Activated CD8-positive, alpha-beta T cell treated with anti-CD3 and anti-CD28 coated beads, Interleukin-2, amount 10 ng/mL, durations not matched to agents 7 days and 5 days (primary cell): Measurements from ENCODE around the gene EPPIN. TPM values are rescaled to one million over a fixed set of nuclear protein-coding genes. Genes with fewer than 3 reads are reported as not detected.

Experiments used
- ATAC-seq: fragments of 150-1000 bp; cut with Tn5 transposase; one replicate; pipeline ENCODE4 v1.10.0; 2021; ENCODE audit warnings: moderate library complexity
- CTCF ChIA-PET: fragments of 350-600 bp; sonication (Branson Sonifier 250); formaldehyde crosslinking; loops from one replicate; lab custom pipeline; 2021; ENCODE audit warnings: antibody characterized with exemption; lab: Charles Lee
- POLR2A ChIA-PET: fragments of 350-600 bp; sonication (Branson Sonifier 250); formaldehyde crosslinking; loops from one replicate; lab custom pipeline; 2021; ENCODE audit warnings: antibody characterized with exemption; lab: Charles Lee
- DNase-seq: peaks from one replicate; pipeline ENCODE4 v3.0.0-alpha.2; 2020
- H3K27ac Mint-ChIP-seq: one replicate; pipeline ENCODE4 v1.8.0; 2021; ENCODE audit warnings: mild to moderate bottlenecking, mixed read lengths
- H3K27me3 Mint-ChIP-seq: one replicate; pipeline ENCODE4 v1.8.0; 2021; ENCODE audit warnings: low read depth, mixed read lengths
- H3K36me3 Mint-ChIP-seq: one replicate; pipeline ENCODE4 v1.8.0; 2021; ENCODE audit warnings: low read depth, mixed read lengths
- H3K4me1 Mint-ChIP-seq: one replicate; pipeline ENCODE4 v1.8.0; 2021; ENCODE audit warnings: low read depth, mixed read lengths
- H3K4me3 Mint-ChIP-seq: one replicate; pipeline ENCODE4 v1.8.0; 2021; ENCODE audit warnings: mild to moderate bottlenecking, mixed read lengths
- H3K9me3 Mint-ChIP-seq: one replicate; pipeline ENCODE4 v1.8.0; 2022; ENCODE audit warnings: mixed read lengths; ENCODE audit not compliant: insufficient read depth
- total RNA-seq, 2 experiments: library from RNA; stranded (reverse); gene quantifications; one replicate each; pipeline ENCODE4 v1.2.3, GENCODE V29; 2021

EPPIN gene
- total RNA-seq, 2 experiments from 2014 or later: not detected

DNA sequence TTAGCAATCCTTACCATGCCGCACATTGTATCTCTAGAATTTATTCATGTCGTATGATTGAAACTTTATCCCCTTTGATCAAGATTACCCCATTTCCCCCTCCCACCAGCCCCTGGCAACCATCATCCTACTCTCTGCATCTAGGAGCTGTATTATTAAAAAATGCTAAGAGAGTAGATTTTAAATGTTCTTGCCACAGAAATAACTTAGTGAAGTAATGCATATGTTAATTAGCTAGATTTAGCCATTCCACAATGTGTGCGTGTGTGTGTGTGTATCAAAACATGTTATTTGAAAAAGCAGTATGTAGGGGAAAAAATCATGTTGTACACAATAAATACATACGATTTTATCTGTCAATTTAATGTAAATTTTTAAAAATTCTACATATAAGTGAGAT, 19.9 kb downstream of the EPPIN start:
- DNase-seq (no peak), ATAC-seq (no peak)
- POLR2A ChIA-PET: no interaction called here
- Mint-ChIP-seq H3K27ac (no peak overlapping the region), H3K36me3 (no peaks in the 10 kb centered on the region), H3K4me3 (no peak overlapping the region), H3K27me3 (peaks cover 33% of the 10 kb centered on the region), H3K9me3 (no peaks in the 10 kb centered on the region), H3K4me1 (no peaks in the 10 kb centered on the region)
- CTCF ChIA-PET: no interaction called here

DNA sequence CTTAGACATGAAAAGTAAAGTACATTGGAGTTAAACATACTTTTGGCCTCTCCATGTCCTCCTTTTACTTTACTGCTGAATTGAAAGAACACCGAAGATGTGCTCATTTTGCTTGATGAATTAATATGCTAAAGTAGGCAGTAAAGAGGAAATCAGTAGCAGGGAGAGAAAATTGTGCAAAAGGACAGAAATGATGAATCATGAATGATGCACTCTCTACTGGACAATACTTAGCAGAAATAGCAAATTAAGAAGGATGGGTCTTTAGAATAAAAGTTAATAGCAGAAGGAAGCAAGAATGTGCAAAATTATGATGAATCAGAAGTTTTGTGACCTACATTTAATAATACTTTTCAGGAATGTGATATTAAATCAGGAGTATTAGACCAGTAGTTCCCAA, 23.4 kb downstream of the EPPIN start:
- Mint-ChIP-seq H3K4me1 (no peaks in the 10 kb centered on the region), H3K4me3 (no peak overlapping the region), H3K36me3 (no peaks in the 10 kb centered on the region), H3K9me3 (no peaks in the 10 kb centered on the region), H3K27ac (no peak overlapping the region), H3K27me3 (peaks cover 33% of the 10 kb centered on the region)
- ATAC-seq (no peak), DNase-seq (no peak)
- CTCF ChIA-PET: no interaction called here
- POLR2A ChIA-PET: no interaction called here

DNA sequence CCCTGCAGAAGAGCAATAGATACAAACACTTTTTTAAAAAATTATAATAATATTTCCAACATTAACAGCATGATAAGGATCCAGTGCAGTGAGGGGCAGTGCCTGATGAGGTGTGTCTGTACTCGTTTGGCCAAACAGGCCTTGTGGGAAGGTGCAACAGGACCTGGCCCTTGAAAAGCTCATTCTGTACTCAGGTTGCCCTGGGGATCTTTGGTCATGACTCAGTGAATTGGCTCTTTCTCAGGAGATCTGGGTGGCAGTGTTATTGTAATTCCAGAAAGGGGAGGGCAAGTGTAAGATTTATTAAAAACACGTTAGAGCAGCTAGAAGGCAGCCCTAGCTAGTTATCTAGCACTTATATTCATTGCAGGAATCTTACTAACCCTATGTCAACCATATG, 28.9 kb downstream of the EPPIN start:
- Mint-ChIP-seq H3K4me3 (no peak overlapping the region), H3K4me1 (no peaks in the 10 kb centered on the region), H3K27ac (no peak overlapping the region), H3K9me3 (no peaks in the 10 kb centered on the region), H3K36me3 (no peaks in the 10 kb centered on the region), H3K27me3 (peaks cover 24% of the 10 kb centered on the region)
- ChIA-PET POLR2A (no interaction called here), CTCF (interaction anchor here (0.6 to 1.0 kb wide), 2 partner anchors 253 to 255 kb away, joined by 3 read pairs; no protein-coding TSS in a partner anchor)
- DNase-seq (no peak), ATAC-seq (no peak)

DNA sequence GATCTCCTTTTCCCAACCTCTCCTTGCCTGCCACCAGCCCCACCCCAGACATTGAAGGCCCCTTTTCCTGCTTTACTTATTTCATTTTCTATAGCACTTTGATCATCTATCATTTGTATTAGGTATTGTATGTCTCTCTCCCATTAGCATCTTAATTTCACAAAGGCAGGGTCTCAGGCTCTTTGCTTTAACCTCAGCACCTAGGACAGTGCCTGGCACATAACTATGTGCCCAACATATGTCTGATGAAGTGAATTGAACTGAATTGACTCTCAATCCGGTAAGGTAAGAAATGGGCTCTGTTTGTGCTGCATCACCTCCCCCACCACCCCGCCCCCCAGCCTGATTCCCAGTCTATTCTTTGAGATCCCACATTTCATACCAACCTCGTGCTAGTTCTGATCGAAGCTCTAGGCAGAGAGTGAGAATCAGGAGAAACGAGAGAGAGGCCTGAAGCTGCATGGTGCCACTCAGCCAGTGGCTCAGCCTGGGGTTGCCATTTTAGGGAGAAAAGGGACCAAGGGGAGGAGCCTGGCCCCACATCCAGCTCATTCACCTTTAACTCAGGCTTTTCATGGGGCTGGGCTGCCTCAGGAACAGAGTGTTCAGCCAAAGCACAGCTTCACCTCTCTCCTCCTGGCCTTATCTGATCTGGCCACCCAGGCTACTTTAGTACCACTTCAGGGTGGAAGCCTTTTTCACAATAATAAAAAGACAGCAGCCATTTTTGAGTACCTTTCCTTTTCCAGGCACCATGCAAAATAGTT, 31.9 kb downstream of the EPPIN start, which contains the start of gene SPINT3:
TSS of gene SPINT3 (minus strand) at position 476 of the 767 bp plus-strand sequence. CDS start at position 462, 14 bp downstream.
- Mint-ChIP-seq H3K27me3 (peaks cover 17% of the 10 kb centered on the region), H3K9me3 (no peaks in the 10 kb centered on the region), H3K4me1 (no peaks in the 10 kb centered on the region), H3K36me3 (no peaks in the 10 kb centered on the region), H3K4me3 (no peak within 1 kb of the TSS), H3K27ac (no peak within 1 kb of the TSS)
- ATAC-seq (no peak), DNase-seq (no peak)
- CTCF ChIA-PET: no interaction called here
- POLR2A ChIA-PET: no interaction called here

DNA sequence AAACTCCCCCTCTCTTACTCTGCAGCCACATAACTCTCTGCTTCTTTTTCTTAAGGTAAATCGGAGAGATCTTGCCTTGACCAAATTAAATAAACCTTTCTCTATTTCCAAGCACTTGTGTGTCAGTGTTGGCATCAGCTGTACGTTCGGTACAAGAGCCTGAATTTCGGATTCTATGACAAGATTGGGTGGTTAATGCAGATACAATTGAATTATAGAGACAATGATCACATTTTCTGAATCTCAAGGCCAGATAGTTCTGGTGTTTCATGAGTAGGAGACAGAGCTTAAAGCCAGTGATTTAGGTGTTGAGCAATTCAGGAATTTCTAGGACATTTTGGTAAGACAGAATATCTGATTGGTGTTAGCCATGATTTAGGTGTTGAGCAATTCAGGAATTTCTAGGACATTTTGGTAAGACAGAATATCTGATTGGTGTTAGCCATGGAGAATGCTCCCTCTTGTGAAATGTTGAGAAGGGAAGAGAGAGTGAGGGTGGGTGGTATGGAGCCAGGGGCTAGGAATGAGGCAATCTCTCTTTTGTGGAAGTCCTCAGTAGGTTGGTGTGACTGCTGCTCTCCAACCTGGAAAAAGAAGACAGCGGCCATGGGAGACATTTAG, 36.8 kb downstream of the EPPIN start:
- H3K4me1 Mint-ChIP-seq: peaks cover 3% of the 10 kb centered on the region
- DNase-seq: no peak
- CTCF ChIA-PET: interaction anchor here (1.2 kb wide), 1 partner anchor 136 kb away, joined by 3 read pairs; no protein-coding TSS in a partner anchor
- no peaks in the 10 kb centered on the region for H3K9me3 Mint-ChIP-seq
- no peak overlapping the region for H3K4me3 Mint-ChIP-seq
- ATAC-seq: no peak
- no peaks in the 10 kb centered on the region for H3K36me3 Mint-ChIP-seq
- H3K27ac Mint-ChIP-seq: no peak overlapping the region
- peaks cover 22% of the 10 kb centered on the region for H3K27me3 Mint-ChIP-seq
- POLR2A ChIA-PET: no interaction called here

DNA sequence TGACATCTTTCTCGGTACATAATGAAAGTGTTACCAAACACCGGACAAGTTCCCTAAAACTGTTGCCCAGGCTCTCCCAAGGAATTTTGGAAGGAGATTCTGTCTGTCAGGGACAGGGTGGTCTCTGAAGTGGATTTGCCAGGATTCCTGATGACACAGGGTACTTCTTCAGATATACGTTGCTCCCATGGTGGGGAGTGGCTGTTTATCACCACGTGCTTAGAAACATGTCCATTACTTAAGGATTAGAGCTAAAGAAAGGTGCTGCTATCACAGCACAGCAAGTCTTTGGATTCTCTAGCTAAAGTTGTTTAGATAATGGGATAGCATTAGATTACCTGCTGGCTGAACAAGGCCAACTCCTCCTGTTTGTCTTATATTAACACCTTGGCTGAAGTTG, 38.1 kb downstream of the EPPIN start:
- POLR2A ChIA-PET: no interaction called here
- no peak for ATAC-seq
- Mint-ChIP-seq H3K9me3 (no peaks in the 10 kb centered on the region), H3K4me3 (no peak overlapping the region), H3K27ac (no peak overlapping the region), H3K27me3 (peaks cover 25% of the 10 kb centered on the region), H3K36me3 (no peaks in the 10 kb centered on the region), H3K4me1 (peaks cover 3% of the 10 kb centered on the region)
- no peak for DNase-seq
- CTCF ChIA-PET: interaction anchor here (0.6 to 1.2 kb wide), 2 partner anchors 135 to 255 kb away, joined by 3 to 5 read pairs; partner anchors contain the start of gene SLPI

DNA sequence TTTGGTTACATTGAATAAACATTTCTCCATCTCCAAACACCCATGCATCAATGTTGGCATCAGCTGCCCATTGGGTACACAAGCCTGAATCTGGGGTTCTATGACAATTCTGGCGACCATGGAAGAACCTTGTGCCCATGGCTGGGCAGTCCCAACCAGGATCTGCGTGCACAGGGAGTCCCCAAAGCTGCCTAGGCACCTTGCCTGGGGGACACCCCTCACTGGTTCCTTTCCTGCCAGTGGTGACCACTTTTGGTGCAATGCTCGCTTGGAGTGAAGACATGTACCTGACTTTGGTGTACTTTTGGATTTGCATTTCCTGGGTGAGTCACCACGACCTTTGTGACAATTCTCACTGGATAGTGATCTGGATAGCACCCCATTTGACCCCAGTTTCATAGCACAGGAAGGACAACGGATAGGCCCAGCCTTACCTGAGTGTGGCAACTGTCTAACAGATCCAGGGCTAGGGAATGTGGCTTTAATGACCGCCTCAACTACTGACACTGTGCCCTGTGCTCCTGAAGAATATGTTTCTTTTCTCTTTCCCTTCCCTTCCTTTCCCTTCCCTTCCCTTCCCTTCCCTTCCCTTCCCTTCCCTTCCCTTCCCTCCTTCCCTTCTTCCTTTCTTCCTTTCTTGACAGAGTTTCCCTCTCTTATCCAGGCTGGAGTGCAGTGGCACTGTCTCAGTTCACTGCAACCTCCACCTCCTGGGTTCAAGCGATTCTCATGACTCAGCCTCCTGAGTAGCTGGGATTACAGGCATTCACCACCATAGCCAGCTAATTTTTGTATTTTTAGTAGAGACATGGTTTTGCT, 38.9 kb downstream of the EPPIN start:
- CTCF ChIA-PET: no interaction called here
- no peaks in the 10 kb centered on the region for H3K36me3 Mint-ChIP-seq
- peaks cover 26% of the 10 kb centered on the region for H3K27me3 Mint-ChIP-seq
- POLR2A ChIA-PET: no interaction called here
- H3K4me3 Mint-ChIP-seq: no peak overlapping the region
- H3K9me3 Mint-ChIP-seq: no peaks in the 10 kb centered on the region
- DNase-seq (no peak), ATAC-seq (no peak)
- peaks cover 3% of the 10 kb centered on the region for H3K4me1 Mint-ChIP-seq
- no peak overlapping the region for H3K27ac Mint-ChIP-seq

DNA sequence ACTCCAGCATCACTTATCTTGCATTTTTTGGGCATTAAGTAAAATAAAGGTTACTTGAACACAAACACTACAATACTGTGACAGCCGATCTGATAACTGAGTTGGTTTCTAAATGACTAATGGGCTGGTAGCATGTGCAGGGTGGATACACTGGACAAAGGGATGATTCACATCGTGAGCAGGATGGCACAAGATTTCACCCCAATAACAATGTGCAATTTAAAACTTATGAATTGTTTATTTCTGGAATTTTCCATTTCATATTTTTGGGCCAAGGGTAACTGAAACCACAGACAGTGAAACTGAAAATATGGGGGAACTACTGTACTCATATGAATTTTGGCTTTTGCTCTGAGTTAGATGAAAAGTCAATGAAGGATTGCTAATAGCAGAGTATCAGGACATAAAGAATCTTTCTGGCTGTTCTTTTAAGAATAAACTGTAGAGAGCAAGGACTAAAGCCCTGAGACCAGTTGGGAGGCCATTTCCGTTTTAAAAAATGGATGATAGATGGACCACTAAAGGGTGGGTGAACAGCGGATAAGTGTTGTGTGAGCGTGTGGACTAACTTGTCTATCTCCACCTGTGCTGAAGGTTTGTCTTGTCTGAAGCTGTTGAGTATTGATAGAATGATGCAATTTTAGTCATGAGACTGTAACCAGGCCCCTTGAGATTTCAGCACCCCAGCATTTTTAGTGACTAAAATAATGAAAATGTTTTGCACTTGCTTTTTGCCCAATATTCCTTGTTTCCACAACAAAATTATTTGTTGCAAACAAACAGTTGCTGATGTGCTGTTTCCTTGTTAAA, 40.0 kb downstream of the EPPIN start:
- peaks cover 3% of the 10 kb centered on the region for H3K4me1 Mint-ChIP-seq
- H3K9me3 Mint-ChIP-seq: no peaks in the 10 kb centered on the region
- ChIA-PET CTCF (no interaction called here), POLR2A (no interaction called here)
- H3K4me3 Mint-ChIP-seq: no peak overlapping the region
- no peaks in the 10 kb centered on the region for H3K36me3 Mint-ChIP-seq
- H3K27ac Mint-ChIP-seq: no peak overlapping the region
- peaks cover 27% of the 10 kb centered on the region for H3K27me3 Mint-ChIP-seq
- ATAC-seq (no peak), DNase-seq (no peak)

DNA sequence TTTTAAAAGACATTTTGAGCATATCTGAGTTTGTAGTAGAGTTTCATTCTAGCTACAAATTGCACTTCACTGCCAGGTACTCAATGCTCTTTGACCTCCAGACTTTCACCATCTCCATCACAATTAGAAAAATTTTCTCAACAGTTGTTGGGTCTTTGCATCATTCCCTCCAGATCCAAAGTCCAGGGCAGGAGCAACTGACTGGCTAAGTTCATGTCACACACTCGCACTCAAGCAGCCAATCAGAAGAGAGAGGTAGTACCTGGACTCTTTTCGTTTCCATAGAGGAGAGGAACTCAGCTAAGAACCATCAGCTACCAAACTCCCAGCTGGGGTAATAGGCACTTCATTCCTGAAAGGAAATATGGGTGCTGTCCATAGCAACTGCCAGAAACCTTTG, 40.8 kb downstream of the EPPIN start:
- DNase-seq (no peak), ATAC-seq (no peak)
- ChIA-PET POLR2A (no interaction called here), CTCF (no interaction called here)
- peaks cover 3% of the 10 kb centered on the region for H3K4me1 Mint-ChIP-seq
- no peaks in the 10 kb centered on the region for H3K9me3 Mint-ChIP-seq
- H3K36me3 Mint-ChIP-seq: no peaks in the 10 kb centered on the region
- H3K27ac Mint-ChIP-seq: no peak overlapping the region
- peaks cover 32% of the 10 kb centered on the region for H3K27me3 Mint-ChIP-seq
- H3K4me3 Mint-ChIP-seq: no peak overlapping the region

DNA sequence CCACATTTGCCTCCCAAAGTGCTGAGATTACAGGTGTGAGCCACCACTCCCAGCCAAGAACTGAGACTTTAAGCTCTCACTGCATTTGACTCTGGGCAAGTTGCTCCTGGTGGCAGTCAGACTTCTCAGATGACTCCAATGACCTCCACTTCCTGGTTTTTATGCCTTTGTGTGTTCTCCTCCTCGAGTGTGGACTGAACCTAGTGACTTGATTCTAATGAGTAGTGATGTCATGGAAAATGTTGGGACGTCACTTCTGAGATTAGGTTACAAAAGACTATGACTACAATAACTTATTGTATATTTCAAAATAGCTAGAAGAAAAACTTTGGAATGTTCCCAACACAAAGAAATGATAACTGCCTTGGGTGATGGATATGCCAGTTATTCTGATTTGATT, 43.8 kb downstream of the EPPIN start:
- no peak for DNase-seq
- H3K27me3 Mint-ChIP-seq: peaks cover 35% of the 10 kb centered on the region
- no peak overlapping the region for H3K4me3 Mint-ChIP-seq
- no peaks in the 10 kb centered on the region for H3K9me3 Mint-ChIP-seq
- ATAC-seq: no peak
- no peak overlapping the region for H3K27ac Mint-ChIP-seq
- ChIA-PET POLR2A (no interaction called here), CTCF (no interaction called here)
- peaks cover 3% of the 10 kb centered on the region for H3K4me1 Mint-ChIP-seq
- no peaks in the 10 kb centered on the region for H3K36me3 Mint-ChIP-seq

DNA sequence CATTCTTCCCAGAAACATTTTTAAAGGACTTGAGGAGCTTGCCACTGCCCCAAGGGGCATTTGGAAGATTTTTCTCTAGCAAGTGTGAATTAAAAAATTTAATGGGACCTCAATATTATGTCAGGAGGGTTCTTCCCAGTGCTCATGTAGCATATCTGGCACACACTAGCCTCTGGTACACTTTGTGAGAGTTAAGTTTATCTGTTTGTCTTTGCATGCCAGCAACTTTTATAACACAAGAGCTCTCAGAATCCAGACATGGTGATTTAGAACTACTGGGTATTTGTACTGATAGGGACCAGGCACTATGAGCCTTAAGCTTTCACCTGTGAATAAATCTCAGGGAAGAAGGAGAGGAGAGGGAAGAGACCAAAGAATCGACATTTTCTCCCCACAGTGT, 44.6 kb downstream of the EPPIN start:
- H3K4me1 Mint-ChIP-seq: peaks cover 3% of the 10 kb centered on the region
- CTCF ChIA-PET: interaction anchor here (1.2 kb wide), 1 partner anchor 43 kb away, joined by 3 read pairs; no protein-coding TSS in a partner anchor

More for the DNA sequence above, 44.6 kb downstream of the EPPIN start:
- Mint-ChIP-seq H3K9me3 (no peaks in the 10 kb centered on the region), H3K27me3 (peaks cover 35% of the 10 kb centered on the region), H3K4me3 (no peak overlapping the region), H3K36me3 (no peaks in the 10 kb centered on the region), H3K27ac (no peak overlapping the region)
- no peak for ATAC-seq
- POLR2A ChIA-PET: no interaction called here
- no peak for DNase-seq
